LNCAP (cell line): ENCODE measurements around the gene RSU1.
A peak's percentile ranks its signal among the peaks of the same experiment; 100 is the strongest.

Source experiments
- CTCF ChIP-seq: fragments of 450-650 bp; IDR thresholded peaks from 2 replicates; pipeline ENCODE4 v1.5.1; 2017; ENCODE audit warnings: mild to moderate bottlenecking

Gene RSU1

GRCh38 chr10:16854623-16855022, 37.4 kb upstream of the RSU1 start:
- TF ChIP-seq CTCF, result no peak

- no peak for TF ChIP-seq CTCF
Measured at GRCh38 chr10:16853809-16854208, 36.6 kb upstream of the RSU1 start.

- TF ChIP-seq CTCF, result peak; percentile 56; the same call in 1 of the 2 replicates
Measured at GRCh38 chr10:16853201-16853600, 36.0 kb upstream of the RSU1 start.

- TF ChIP-seq CTCF, result no peak
Measured at GRCh38 chr10:16852624-16853023, 35.4 kb upstream of the RSU1 start.

- no peak for TF ChIP-seq CTCF
Measured at GRCh38 chr10:16848562-16849154, 31.4 kb upstream of the RSU1 start.

GRCh38 chr10:16847644-16848043, 30.4 kb upstream of the RSU1 start:
- no peak for TF ChIP-seq CTCF

- no peak for TF ChIP-seq CTCF
Measured at GRCh38 chr10:16845248-16845647, 28.0 kb upstream of the RSU1 start.
